ENCODE data around the gene SDK2.
"Not testable (repeated sequence)": the region's sequence is repeated elsewhere in the genome, so short reads cannot be mapped to it uniquely, and the experiment has no call there.

SDK2 gene

GRCh38 chr17:73482251-73482716 is 162.0 kb downstream of the SDK2 start:
- no peak for TF ChIP-seq CTCF (IDR thresholded peaks at IDR 0.05; ENCODE audit: borderline replicate concordance, insufficient read depth, low read depth, low read length)
- no peak overlapping the region for H3K4me3 ChIP-seq (ENCODE audit: low read depth, low read length)

- TF ChIP-seq CTCF (IDR thresholded peaks at IDR 0.05; ENCODE audit: borderline replicate concordance, insufficient read depth, low read depth, low read length) = no peak
- H3K4me3 ChIP-seq (ENCODE audit: low read depth, low read length) = no peak overlapping the region
Measured at GRCh38 chr17:73481676-73482075, 162.6 kb downstream of the SDK2 start.

GRCh38 chr17:73480740-73481139 is 163.5 kb downstream of the SDK2 start:
- no peak for TF ChIP-seq CTCF (IDR thresholded peaks at IDR 0.05; ENCODE audit: borderline replicate concordance, insufficient read depth, low read depth, low read length)

GRCh38 chr17:73478768-73479424 is 165.3 kb downstream of the SDK2 start:
- TF ChIP-seq CTCF (IDR thresholded peaks at IDR 0.05; ENCODE audit: borderline replicate concordance, insufficient read depth, low read depth, low read length) = no peak

More at GRCh38 chr17:73480740-73481139, 163.5 kb downstream of the SDK2 start:
- H3K4me3 ChIP-seq (ENCODE audit: low read depth, low read length) = no peak overlapping the region

GRCh38 chr17:73478334-73478733 is 165.9 kb downstream of the SDK2 start:
- no peak for TF ChIP-seq CTCF (IDR thresholded peaks at IDR 0.05; ENCODE audit: borderline replicate concordance, insufficient read depth, low read depth, low read length)
- H3K4me3 ChIP-seq (ENCODE audit: low read depth, low read length) = no peak overlapping the region

More at GRCh38 chr17:73478768-73479424, 165.3 kb downstream of the SDK2 start:
- no peak overlapping the region for H3K4me3 ChIP-seq (ENCODE audit: low read depth, low read length)

- TF ChIP-seq CTCF (IDR thresholded peaks at IDR 0.05; ENCODE audit: borderline replicate concordance, insufficient read depth, low read depth, low read length) = no peak
- H3K4me3 ChIP-seq (ENCODE audit: low read depth, low read length) = no peak overlapping the region
Measured at GRCh38 chr17:73476890-73477350, 167.3 kb downstream of the SDK2 start.

GRCh38 chr17:73474370-73474988 is 169.8 kb downstream of the SDK2 start:
- no peak overlapping the region for H3K4me3 ChIP-seq (ENCODE audit: low read depth, low read length)
- no peak for TF ChIP-seq CTCF (IDR thresholded peaks at IDR 0.05; ENCODE audit: borderline replicate concordance, insufficient read depth, low read depth, low read length)

- H3K4me3 ChIP-seq (ENCODE audit: low read depth, low read length) = not testable (repeated sequence)
Measured at GRCh38 chr17:73472715-73473114, 171.5 kb downstream of the SDK2 start.

All from GM12875 (cell line).